Mesothelial cell of epicardium (in vitro differentiated cells): ENCODE measurements around the gene CYTH1. TPM values are rescaled to one million over a fixed set of nuclear protein-coding genes. Genes with fewer than 3 reads are reported as not detected.

Experiments
- DNase-seq, 2 experiments: peaks; one replicate each; pipeline ENCODE4 v3.0.0; 2021; ENCODE audit warnings: low spot score in 2 of 2; ENCODE audit not compliant: unreplicated experiment in 2 of 2
- H3K27ac Mint-ChIP-seq: 2 replicates; pipeline ENCODE4 v1.8.0; 2021; ENCODE audit warnings: mixed read lengths
- H3K27me3 Mint-ChIP-seq: 2 replicates; pipeline ENCODE4 v1.8.0; 2021; ENCODE audit warnings: low read depth, mixed read lengths
- H3K36me3 Mint-ChIP-seq: 2 replicates; pipeline ENCODE4 v1.8.0; 2021; ENCODE audit warnings: mixed read lengths
- H3K4me1 Mint-ChIP-seq: 2 replicates; pipeline ENCODE4 v1.8.0; 2021; ENCODE audit warnings: mixed read lengths
- H3K4me3 Mint-ChIP-seq: 2 replicates; pipeline ENCODE4 v1.8.0; 2021; ENCODE audit warnings: mild to moderate bottlenecking, moderate library complexity, mixed read lengths
- H3K9me3 Mint-ChIP-seq: 2 replicates; pipeline ENCODE4 v1.8.0; 2021; ENCODE audit warnings: mixed read lengths
- CTCF ChIP-seq: fragments of 200-600 bp; sonication (generic); IDR thresholded peaks from one replicate; pipeline ENCODE4 v1.5.0; 2021; ENCODE audit warnings: antibody characterized with exemption; ENCODE audit not compliant: unreplicated experiment
- total RNA-seq: library from RNA; stranded (reverse); gene quantifications from 3 replicates; pipeline ENCODE4 v1.2.1, GENCODE V29; 2021

Gene CYTH1
- total RNA-seq, 1 donor from 2014 or later = 42.8 TPM

GRCh38 chr17:78640700-78641099, 141.4 kb downstream of the CYTH1 start:
- Mint-ChIP-seq H3K4me1 (no peaks in the 10 kb centered on the region), H3K36me3 (no peaks in the 10 kb centered on the region), H3K27ac (no peak overlapping the region), H3K9me3 (peaks cover 6% of the 10 kb centered on the region), H3K27me3 (no peaks in the 10 kb centered on the region), H3K4me3 (no peak overlapping the region)
- no peak for TF ChIP-seq CTCF
- DNase-seq = no peak

- Mint-ChIP-seq H3K36me3 (no peaks in the 10 kb centered on the region), H3K27ac (no peak overlapping the region), H3K27me3 (no peaks in the 10 kb centered on the region), H3K9me3 (peaks cover 6% of the 10 kb centered on the region), H3K4me3 (no peak overlapping the region), H3K4me1 (no peaks in the 10 kb centered on the region)
- DNase-seq = no peak
- no peak for TF ChIP-seq CTCF
Observed at GRCh38 chr17:78637643-78638420, 144.2 kb downstream of the CYTH1 start.

GRCh38 chr17:78637146-78637545, 144.9 kb downstream of the CYTH1 start:
- H3K27me3 Mint-ChIP-seq = no peaks in the 10 kb centered on the region
- no peak overlapping the region for H3K4me3 Mint-ChIP-seq

GRCh38 chr17:78634154-78634553, 147.9 kb downstream of the CYTH1 start:
- Mint-ChIP-seq H3K4me3 (no peak overlapping the region), H3K27ac (no peak overlapping the region), H3K36me3 (no peaks in the 10 kb centered on the region), H3K27me3 (no peaks in the 10 kb centered on the region), H3K4me1 (peaks cover 3% of the 10 kb centered on the region), H3K9me3 (peaks cover 6% of the 10 kb centered on the region)
- no peak for TF ChIP-seq CTCF
- no peak for DNase-seq

More at GRCh38 chr17:78637146-78637545, 144.9 kb downstream of the CYTH1 start:
- no peak overlapping the region for H3K27ac Mint-ChIP-seq
- H3K9me3 Mint-ChIP-seq = peaks cover 6% of the 10 kb centered on the region
- no peaks in the 10 kb centered on the region for H3K4me1 Mint-ChIP-seq
- DNase-seq = no peak
- TF ChIP-seq CTCF = no peak
- H3K36me3 Mint-ChIP-seq = no peaks in the 10 kb centered on the region

- H3K9me3 Mint-ChIP-seq = no peaks in the 10 kb centered on the region
- no peaks in the 10 kb centered on the region for H3K36me3 Mint-ChIP-seq
- H3K27ac Mint-ChIP-seq = no peak overlapping the region
- no peak overlapping the region for H3K4me3 Mint-ChIP-seq
- peaks cover 3% of the 10 kb centered on the region for H3K4me1 Mint-ChIP-seq
- H3K27me3 Mint-ChIP-seq = no peaks in the 10 kb centered on the region
- no peak for DNase-seq
- no peak for TF ChIP-seq CTCF
Observed at GRCh38 chr17:78629436-78629995, 152.6 kb downstream of the CYTH1 start.
